Fibroblast of skin of back (primary cell): ENCODE data around the gene GTF2B. TPM values are rescaled to one million over a fixed set of nuclear protein-coding genes. Genes with fewer than 3 reads are reported as not detected.
"Not testable (repeated sequence)": the region's sequence is repeated elsewhere in the genome, so short reads cannot be mapped to it uniquely, and the experiment has no call there.

Experiments used
- DNase-seq: peaks from one replicate; pipeline ENCODE4 v3.0.0-alpha.2; 2013
- polyA plus RNA-seq, 2 experiments: library from polyadenylated mRNA; unstranded; fragments of 120-200 nt; gene quantifications; one replicate each; pipeline ENCODE4 v1.2.1, GENCODE V29; 2013; ENCODE audit not compliant: insufficient read length in 2 of 2

The GTF2B gene, protein sequence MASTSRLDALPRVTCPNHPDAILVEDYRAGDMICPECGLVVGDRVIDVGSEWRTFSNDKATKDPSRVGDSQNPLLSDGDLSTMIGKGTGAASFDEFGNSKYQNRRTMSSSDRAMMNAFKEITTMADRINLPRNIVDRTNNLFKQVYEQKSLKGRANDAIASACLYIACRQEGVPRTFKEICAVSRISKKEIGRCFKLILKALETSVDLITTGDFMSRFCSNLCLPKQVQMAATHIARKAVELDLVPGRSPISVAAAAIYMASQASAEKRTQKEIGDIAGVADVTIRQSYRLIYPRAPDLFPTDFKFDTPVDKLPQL
- 22.5 TPM for polyA plus RNA-seq (2013, experiment 1 of 2; ENCODE audit: insufficient read length)
- polyA plus RNA-seq (2013, experiment 2 of 2; ENCODE audit: insufficient read length): 22.1 TPM

DNA sequence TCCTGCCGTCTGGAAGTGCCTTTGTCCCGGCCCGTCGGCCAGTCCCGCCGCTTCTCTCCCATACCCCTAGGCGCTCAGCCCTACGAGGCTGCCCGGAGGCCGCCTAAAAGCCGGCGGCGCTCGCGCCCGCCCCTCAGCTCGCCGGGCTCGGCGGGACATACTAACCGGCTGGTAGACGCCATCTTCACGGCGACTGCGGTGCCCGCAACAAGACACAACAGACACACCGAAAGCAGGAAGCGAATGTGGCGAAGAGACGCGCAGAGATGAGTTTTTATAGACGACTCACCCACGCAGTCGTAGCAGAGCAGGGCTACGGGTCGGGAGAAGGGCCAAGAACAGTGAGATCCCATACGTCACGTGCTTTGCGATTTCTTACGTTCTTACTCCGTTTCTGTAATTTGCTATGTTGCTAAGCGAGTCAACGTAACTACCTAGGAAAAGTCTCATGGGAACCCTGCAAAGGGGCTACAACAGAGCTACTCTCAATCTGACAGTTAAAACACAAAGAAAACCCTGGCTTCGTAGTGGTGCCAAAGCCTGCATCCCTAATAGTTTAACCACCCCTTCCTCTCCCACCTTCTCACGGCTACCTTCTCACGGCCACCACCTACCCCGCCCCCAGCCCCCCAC lies at the start of gene GTF2B:
TSS of gene GTF2B (minus strand) at position 250 of the 633 bp plus-strand sequence. CDS start at position 182, 68 bp downstream.
- DNase-seq: peak; percentile 97

DNA sequence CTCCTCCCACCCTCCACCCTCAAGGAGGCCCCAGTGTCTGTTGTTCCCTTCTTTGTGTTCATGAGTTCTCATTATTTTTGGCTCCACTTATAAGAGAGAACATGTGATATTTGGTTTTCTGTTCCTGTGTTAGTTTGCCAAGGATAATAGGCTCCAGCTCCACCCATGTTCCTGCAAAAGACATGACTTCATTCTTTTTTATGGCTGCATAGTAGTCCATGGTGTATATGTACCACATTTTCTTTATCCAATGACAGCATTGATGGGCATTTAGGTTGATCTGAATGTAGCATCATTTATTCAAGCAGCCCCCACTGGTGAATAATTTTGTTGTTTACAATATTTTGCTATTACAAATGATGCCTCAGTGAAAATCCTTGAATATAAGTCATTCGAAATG lies 47.2 kb upstream of the GTF2B start:
- DNase-seq: not testable (repeated sequence)

DNA sequence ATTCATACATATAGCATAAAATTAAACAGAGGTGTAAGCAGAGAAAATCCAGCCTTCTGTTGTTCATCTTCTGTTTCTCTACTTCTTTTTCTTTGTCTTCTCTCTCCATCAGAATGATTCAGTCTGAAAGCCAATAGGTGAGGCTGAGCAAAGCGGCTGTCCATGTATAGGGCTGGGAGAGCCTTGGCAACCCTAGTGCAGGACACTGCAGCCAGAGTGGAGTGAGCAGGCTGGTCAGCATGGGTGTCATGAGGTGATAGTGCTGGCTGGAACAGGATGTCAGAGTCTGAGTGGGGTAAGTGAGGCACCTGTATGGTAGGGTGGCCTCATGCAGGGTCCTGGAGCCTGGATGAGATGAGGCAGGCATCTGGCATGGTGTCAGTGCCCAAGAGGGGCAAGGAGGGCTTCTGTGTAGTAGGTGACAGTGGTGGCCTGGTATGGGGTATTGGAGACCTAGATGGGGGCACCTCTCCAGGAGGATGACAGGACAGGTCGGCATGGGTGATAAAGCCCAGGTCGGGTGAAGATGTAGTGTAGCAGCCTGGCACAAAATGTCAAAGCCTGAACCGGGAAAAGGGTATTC lies 45.5 kb upstream of the GTF2B start:
- DNase-seq: no peak

DNA sequence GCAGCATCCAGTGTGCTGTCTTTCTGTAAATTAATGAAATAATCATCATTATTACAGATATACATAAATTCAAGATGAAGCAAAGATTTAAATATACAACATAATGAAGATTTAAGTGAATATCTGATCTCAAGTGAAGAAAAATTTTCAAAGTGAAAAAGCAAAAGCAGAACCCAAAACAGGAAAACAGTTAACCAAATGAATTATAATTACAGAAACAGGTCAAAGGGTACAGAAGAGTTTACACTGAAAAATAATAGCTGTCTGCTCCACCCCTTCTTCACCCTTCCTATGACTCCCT lies 44.8 kb upstream of the GTF2B start:
- no peak for DNase-seq

DNA sequence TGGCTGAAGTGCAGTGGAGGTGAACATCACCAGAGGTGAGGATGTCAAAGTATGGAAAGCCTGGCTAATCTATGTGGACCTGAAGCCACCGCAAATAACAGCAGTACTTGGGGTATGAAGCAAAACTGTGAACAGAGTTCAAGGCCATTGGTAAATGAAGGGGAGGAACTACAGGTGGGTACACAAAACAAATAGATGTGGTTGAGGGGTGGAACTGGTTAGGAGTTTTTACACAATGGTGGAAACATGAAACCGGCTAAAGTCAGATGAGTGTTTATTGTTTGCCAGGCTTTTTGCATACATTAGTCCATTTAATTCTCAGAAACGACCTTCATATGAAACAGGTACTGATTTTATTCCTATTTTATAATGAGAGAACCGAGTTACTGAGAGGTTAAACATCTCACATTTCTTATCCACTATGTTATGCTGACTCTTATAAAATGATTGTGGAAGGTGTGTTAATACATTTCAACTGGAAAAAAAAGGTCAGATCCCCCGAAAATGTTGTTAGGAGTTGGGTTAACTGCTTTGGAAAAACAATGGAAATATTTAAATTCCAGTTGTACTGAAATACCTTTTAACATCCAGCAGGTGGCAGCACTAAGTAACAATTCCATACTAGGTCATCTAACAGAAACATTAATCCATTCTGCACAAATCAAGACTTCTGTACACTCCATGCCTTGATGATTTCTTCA lies 44.3 kb upstream of the GTF2B start:
- peak; percentile 45 for DNase-seq

DNA sequence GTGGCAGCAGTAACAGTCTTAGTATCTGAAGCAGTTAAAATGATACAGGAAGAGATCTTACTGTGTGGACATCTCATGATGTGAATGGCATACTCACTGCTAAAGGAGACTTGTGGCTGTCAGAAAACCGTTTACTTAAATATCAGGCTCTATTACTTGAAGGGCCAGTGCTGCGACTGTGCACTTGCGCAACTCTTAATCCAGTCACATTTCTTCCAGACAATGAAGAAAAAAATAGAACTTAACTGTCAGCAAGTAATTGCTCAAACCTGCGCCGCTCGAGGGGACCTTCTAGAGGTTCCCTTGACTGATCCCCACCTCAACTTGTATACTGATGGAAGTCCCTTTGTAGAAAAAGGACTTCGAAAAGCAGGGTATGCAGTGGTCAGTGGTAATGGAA lies 38.8 kb upstream of the GTF2B start:
- not testable (repeated sequence) for DNase-seq

DNA sequence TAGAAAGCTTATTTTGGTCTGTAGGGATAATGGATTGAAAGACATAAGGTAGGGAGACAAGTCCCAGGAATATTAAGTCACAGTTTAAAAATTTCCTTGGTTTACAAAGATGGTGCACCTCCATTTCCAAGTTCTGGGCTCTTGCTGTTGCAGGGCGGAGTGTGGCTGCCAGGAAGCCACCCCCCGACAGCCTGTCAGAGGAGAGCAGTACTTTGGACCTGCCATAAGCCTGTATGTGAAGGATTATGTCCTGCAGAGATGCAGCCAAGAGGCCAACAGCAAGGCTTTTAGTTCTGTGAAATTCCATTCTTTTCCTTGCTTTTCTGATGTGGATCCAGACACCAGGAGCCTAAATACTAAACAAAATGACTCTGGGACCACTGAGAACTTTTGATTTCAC lies 31.9 kb upstream of the GTF2B start:
- DNase-seq: no peak

DNA sequence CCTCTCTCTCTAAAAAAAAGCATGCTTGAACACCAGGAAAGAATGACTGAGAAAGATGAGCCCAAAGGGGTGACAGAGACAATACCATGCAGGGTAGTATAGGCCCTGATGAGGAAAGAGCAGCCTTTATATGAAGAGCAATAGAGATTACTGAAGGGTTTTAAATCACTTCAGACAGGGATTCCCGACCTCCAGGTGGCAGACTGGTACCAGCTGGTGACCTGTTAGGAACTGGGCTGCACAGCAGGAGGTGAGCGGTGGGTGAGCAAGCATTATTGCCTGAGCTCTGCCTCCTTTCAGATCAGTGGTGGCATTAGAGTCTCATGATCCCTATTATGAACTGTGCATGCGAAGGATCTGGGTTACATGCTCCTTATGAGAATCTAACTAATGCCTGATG lies 30.8 kb upstream of the GTF2B start:
- DNase-seq: no peak

DNA sequence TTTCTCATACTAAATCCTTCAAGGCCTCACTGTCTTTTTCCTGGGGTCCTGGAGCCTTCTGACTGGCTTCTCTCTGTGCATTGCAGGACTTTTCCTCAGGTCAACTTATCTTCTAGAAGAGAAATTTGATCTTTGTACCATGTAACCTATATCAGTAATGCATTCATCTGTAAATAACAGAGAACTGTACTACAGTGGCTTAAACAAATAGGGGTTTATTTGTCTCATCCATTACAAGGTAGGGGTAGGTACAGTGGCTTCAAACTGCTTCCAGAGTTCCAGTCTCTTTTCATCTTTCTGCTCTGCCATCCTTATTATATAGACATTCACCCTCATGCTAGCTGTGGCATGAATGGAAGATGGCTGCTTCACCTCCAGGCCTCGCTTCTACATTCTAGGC lies 29.5 kb upstream of the GTF2B start:
- DNase-seq: no peak

DNA sequence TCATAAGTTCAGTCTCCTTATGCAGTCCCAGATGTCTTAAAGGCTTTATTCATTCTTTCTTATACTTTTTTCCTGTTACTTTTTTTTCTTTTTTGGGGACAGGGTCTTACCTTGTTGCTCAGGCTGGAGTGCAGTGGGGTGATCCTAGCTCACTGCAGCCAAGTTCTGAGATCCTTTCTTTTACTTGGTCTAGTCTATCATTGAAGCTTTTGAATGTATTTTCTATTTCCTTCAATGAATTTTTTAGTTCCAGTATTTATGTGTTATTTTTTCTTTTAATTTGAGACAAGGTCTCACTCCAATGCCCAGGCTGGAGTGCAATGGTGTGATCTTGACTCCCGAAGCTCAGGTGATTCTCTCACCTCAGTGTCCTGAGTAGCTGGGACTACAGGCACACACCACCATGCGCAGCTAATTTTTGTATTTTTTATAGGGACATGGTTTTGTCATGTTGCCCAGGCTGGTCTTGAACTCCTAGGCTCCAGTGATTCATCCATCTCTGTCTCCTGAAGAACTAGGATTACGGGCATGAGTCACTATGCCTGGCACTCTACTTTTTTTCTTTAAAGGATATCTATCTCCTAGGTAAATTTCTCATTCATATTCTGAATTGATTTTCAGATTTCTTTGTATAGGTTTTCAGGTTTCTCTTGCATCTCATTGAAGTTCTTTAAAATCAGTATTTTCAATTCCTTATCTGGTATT lies 26.1 kb upstream of the GTF2B start:
- DNase-seq: no peak

DNA sequence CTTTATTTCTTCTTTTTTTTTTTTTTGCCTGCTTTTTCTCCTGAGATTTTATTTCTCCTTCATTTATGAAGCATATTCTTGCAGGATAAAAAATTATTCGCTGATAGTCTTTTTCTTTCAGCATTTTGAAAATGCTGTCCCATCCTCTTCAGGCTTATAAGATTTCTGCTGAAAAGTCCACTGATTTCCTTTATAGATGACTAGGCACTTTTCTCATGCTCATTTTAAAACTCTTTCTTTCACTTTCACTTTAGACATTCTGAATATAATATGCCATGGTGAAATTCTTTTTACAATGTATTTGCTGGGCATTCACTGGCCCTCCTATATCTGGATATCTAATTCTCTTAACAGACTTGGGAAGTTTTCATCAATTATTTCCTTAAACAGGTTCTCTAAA lies 25.5 kb upstream of the GTF2B start:
- DNase-seq: no peak

DNA sequence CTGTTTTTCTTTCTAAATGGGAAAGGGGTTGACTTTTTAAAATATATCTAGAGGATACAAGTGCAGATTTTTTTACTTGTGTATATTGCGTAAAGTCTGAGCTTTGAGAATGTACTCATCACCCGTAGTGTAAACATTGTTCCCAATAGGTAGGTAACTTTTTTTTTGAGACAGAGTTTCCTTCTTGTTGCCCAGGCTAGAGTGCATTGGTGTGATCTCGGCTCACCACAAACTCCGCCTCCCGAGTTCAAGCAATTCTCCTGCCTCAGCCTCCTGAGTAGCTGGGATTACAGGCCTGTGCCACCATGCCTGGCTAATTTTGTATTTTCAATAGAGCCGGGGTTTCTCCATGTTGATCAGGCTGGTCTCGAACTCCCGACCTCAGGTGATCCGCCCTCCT lies 20.4 kb upstream of the GTF2B start:
- not testable (repeated sequence) for DNase-seq

DNA sequence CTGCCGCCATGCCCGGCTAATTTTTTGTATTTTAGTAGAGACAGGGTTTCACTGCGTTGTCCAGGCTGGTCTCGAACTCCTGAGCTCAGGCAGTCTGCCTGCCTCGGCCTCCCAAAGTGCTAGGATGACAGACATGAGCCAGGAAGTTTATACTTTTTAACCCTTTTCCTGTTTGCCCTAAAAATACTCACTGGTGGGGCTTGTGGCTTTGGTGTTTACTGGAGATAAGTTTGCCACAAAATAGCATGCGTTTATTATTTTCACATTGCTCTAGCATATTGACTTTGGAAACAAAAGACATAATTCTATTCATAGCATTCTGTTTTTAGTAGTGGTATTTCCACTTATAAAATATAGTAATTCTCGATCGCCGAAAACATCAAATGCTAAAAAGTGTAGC lies 19.8 kb upstream of the GTF2B start:
- no peak for DNase-seq

DNA sequence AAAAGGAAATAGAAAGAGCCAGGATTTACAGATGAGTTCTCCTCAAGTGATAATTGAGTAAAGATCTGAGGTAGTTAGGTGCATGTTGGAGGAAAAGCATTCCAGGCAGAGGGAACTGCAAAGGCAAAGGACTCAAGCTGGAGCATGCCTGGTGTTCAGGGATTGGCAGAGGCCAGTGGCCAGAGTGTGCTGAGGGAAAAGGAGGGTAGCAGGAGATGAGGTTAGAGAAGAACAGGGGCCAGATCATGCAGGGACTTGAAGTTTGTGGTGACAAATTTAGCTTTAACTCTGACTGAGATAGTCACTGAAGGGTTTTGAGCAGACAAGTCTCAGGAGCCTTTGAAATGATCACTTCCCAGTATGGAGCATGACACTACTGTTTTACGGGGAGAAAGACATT lies 19.0 kb upstream of the GTF2B start:
- DNase-seq: no peak

DNA sequence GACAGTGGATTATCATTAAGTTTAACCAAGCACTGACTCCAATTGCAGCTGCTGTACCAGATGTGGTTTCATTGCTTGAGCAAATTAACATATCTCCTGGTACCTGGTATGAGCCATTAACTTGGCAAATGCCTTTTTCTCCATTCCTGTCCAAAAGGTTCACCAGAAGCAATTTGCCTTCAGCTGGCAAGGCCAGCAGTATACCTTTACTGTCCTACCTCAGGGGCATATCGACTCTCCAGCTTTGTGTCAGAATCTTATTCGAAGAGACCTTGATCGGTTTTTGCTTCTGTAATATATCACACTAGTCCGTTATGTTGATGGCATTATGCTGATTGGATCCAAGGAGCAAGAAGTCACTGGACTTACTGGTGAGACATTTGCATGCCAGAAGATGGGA lies 9.5 kb upstream of the GTF2B start:
- DNase-seq: no peak

DNA sequence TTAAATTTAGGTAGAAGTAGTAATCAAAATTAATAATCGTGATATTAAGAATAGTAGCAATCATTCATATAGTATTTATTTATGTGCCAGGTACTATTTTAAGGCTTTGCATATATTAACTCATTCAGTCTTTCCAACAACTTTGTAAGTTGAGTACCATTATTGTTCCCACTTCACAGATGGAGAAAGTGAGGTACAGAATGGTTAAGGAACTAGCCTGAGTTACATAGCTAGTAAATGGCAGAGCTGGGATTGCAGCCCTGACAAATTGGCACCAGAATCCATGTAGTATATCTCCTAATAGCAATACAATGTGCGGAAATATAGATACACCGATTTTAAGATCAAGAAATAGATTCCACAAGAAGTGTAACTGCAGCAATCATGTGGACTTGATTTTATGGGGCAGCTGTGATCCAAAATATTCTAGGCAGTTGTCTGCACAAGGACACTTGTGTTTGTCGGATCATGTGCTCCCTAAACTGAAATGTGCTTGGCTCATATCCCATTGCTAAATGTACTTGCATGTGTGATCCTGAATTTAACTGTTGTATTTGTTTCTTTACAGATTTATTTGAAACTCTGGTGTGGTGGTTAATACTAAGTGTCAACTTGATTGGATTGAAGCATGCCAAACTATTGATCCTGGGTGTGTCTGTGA lies 5.8 kb upstream of the GTF2B start:
- no peak for DNase-seq

DNA sequence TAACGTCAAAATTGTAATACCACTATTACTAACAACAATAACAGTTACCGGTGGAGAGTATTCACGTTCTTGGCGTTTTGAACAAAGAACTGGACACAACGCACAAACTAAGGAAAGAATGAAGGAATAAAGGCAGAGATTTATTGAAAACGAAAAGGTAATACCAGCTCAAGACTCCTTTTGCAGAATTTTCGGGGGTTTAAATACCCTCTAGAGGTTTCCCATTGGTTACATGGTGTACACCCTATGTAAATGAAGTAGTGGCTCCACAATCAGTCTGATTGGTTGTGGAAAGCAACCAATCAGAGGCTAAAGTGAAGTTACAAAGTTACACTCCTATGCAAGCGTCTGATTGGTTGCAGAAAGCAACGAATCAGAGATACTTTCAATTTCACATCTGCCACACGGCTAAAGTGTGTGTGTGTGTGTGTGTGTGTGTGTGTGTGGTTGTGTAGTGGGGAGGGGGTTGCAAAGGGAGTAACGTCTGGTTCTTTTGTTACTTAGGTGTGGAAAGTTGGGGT lies 1.1 kb upstream of the GTF2B start:
- peak; percentile 71 for DNase-seq

DNA sequence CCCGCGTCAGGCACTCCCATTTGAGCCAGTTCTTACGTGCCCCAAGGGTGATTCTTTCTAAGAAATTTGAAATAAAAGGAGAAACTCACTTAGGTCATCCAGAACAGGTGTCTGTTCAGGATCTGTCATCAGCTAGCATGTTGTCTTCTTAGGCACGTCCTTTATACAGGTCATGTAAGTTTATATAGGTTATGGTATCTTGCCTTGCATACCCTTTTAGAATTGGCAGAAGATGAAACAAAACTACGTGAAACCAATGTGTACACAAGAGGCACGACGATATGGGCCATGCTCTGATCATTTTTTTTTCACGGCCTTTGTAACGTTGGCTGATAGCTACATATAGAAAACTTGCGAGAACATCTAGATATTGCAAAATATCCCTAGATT lies 579 bp upstream of the GTF2B start:
- no peak for DNase-seq

DNA sequence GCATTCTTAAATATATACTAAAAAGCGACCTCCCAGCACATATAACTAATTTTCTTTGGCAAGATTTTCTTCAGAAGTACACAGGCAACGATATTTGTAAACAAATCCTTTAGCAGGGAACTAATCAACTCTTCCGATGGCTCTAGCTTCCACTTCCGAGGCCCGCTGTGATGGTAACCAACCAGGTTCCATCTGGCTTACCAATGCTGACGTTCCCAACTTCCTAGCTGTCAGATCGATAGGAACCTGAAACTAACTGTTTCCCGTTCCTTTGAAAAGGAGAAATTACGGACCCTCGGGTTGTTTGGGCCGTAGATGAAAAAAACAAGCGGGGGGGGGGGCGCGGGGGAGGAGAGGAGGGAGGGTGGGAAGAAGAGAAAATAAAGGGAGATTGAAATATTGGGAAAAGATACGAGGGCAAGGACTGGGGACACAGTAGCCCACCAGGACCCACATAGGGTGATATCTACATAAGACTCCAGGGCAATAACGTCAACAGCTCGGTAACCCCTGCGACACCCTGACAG lies 513 bp downstream of the GTF2B start:
- DNase-seq: peak; percentile 26

DNA sequence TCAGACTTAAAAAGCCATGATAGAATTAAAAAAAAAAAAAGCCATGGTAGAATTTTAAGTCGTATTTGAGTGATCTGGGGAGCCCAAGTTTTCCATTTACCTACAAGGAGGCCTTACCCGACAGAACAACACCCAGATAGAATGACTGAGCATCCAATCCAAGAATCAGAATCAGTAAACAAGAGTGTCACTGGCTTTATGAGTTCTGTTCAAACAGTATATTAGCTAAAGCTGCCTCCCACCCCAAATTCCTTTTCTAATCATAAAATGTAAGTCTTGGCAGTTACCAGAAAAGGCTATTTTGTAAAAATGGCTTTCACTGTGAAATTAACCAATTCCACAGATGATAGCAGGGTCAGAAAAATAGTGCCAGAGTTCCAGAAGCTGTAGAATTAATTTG lies 1.2 kb downstream of the GTF2B start:
- no peak for DNase-seq

DNA sequence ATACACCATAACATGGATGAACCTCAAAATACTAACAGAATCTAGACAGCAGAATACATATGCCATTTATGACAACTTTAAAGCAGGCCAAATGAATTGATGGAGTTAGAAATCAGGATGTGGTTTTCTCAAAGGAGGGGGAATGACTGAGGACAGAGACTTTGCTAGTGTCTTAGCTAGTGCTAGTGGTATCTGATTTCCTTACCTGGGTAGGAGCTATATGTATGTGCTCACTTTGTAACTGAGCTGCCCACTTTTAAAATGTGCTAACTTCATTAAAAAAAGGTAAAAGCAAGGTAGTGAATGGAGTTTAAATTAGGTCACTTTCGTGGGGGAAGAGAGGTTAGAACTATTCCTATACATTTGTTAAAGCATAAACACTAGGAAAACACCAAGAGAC lies 2.6 kb downstream of the GTF2B start:
- no peak for DNase-seq

DNA sequence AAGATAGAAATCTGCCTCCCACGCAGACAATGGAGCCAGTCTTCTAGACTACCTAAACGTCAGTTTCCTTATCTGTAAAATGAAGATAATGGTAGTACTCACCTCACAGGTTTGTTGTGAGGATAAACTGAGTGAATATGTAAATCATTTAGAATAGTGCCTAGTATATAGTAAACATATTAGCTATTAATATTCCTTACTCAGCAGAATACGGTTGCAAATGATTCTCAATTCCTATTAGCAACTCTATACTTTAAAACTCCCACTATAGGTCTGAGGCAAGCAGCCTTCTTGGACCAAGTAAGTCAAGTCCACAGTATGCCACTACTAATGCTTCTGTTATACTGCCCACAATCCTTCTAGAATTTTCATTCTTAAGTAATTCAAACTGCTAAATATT lies 5.4 kb downstream of the GTF2B start:
- DNase-seq: no peak
